HEK293 (cell line): ENCODE measurements around the gene GATA3.

Source experiments
- CTCF ChIA-PET: fragments of 350-600 bp; formaldehyde crosslinking; extraction: SDS; loops from one replicate; lab custom pipeline; 2021; ENCODE audit warnings: antibody characterized with exemption; lab: Yijun Ruan, JAX
- POLR2A ChIA-PET: fragments of 300-600 bp; formaldehyde crosslinking; extraction: SDS; loops from one replicate; lab custom pipeline; 2020; ENCODE audit warnings: antibody characterized with exemption, inconsistent platforms; lab: Yijun Ruan, JAX
- H3K27ac ChIP-seq: fragments of 200-500 bp; sonication (Bioruptor generic); 2 replicates; pipeline ENCODE4 v1.5.1; 2014; ENCODE audit warnings: low read depth, low read length, control low read depth, inconsistent platforms; ENCODE audit errors: extremely low read depth
- H3K36me3 ChIP-seq, 2 experiments: fragments of 200-500 bp in 1 of 2; sonication (Bioruptor generic) in 1 of 2; 1 replicate in 1 of 2; 2 replicates in 1 of 2; pipeline ENCODE4 v1.5.1; 2014 to 2017; ENCODE audit warnings: inconsistent platforms in 2 of 2, low read length in 2 of 2; ENCODE audit not compliant: control insufficient read depth in 2 of 2, insufficient read depth in 1 of 2
- H3K4me1 ChIP-seq: fragments of 200-500 bp; sonication (Bioruptor generic); 2 replicates; pipeline ENCODE4 v1.5.1; 2014; ENCODE audit warnings: mild to moderate bottlenecking, low read length, inconsistent platforms; ENCODE audit not compliant: control insufficient read depth, insufficient read depth
- H3K4me3 ChIP-seq: 2 replicates; pipeline ENCODE4 v1.5.1; 2011; ENCODE audit warnings: low read depth, mild to moderate bottlenecking, control low read depth, low read length, moderate library complexity
- H3K9me3 ChIP-seq: fragments of 200-500 bp; sonication (Bioruptor generic); 2 replicates; pipeline ENCODE4 v1.5.1; 2014; ENCODE audit warnings: low read depth, low read length, inconsistent platforms; ENCODE audit not compliant: control insufficient read depth, insufficient read depth
- AEBP2 ChIP-seq: fragments of 450-650 bp; formaldehyde crosslinking; IDR thresholded peaks from 2 replicates; pipeline ENCODE4 v1.5.1; 2016; ENCODE audit warnings: missing biosample characterization, missing genetic modification characterization, borderline replicate concordance
- HOXA7 ChIP-seq: sonication (generic); formaldehyde crosslinking; IDR thresholded peaks from 2 replicates; pipeline ENCODE4 v1.8.1; 2022; ENCODE audit warnings: missing genetic modification reagents, borderline replicate concordance
- PRDM1 ChIP-seq: fragments of 450-650 bp; formaldehyde crosslinking; IDR thresholded peaks from 2 replicates; pipeline ENCODE4; 2016; ENCODE audit warnings: missing biosample characterization, missing genetic modification characterization
- SP7 ChIP-seq: fragments of 450-650 bp; formaldehyde crosslinking; IDR thresholded peaks from 2 replicates; pipeline ENCODE4 v1.5.1; 2016; ENCODE audit warnings: missing biosample characterization, missing genetic modification characterization
- YY2 ChIP-seq: fragments of 450-650 bp; formaldehyde crosslinking; IDR thresholded peaks from 2 replicates; pipeline ENCODE4 v1.5.1; 2016; ENCODE audit warnings: missing biosample characterization, missing genetic modification characterization
- ZIC2 ChIP-seq: fragments of 450-650 bp; formaldehyde crosslinking; IDR thresholded peaks from 2 replicates; pipeline ENCODE4 v1.5.1; 2016; ENCODE audit warnings: missing biosample characterization, missing genetic modification characterization
- ZNF133 ChIP-seq: fragments of 450-650 bp; formaldehyde crosslinking; IDR thresholded peaks from 2 replicates; pipeline ENCODE4 v1.5.1; 2016; ENCODE audit warnings: missing biosample characterization, missing genetic modification characterization
- ZNF155 ChIP-seq: fragments of 450-650 bp; formaldehyde crosslinking; IDR thresholded peaks from 2 replicates; pipeline ENCODE4 v1.5.1; 2016; ENCODE audit warnings: missing biosample characterization, missing genetic modification characterization
- ZNF157 ChIP-seq: fragments of 450-650 bp; formaldehyde crosslinking; IDR thresholded peaks from 2 replicates; pipeline ENCODE4 v1.5.1; 2016; ENCODE audit warnings: missing biosample characterization, missing genetic modification characterization
- ZNF214 ChIP-seq: fragments of 450-650 bp; formaldehyde crosslinking; IDR thresholded peaks from 2 replicates; pipeline ENCODE4 v1.5.1; 2017; ENCODE audit warnings: missing biosample characterization, mild to moderate bottlenecking, missing genetic modification characterization, borderline replicate concordance
- ZNF239 ChIP-seq: fragments of 450-650 bp; formaldehyde crosslinking; IDR thresholded peaks from 2 replicates; pipeline ENCODE4 v1.5.1; 2016; ENCODE audit warnings: missing biosample characterization, missing genetic modification characterization
- ZNF433 ChIP-seq: fragments of 450-650 bp; formaldehyde crosslinking; IDR thresholded peaks from 2 replicates; pipeline ENCODE4 v1.5.1; 2016; ENCODE audit warnings: missing biosample characterization, missing genetic modification characterization, low read depth
- ZNF48 ChIP-seq: fragments of 450-650 bp; formaldehyde crosslinking; IDR thresholded peaks from 2 replicates; pipeline ENCODE4 v1.5.1; 2016; ENCODE audit warnings: missing biosample characterization, missing genetic modification characterization
- ZNF529 ChIP-seq: fragments of 450-650 bp; formaldehyde crosslinking; IDR thresholded peaks from 2 replicates; pipeline ENCODE4 v1.5.1; 2017; ENCODE audit warnings: missing genetic modification characterization, missing biosample characterization; ENCODE audit not compliant: insufficient replicate concordance
- ZNF548 ChIP-seq: fragments of 450-650 bp; formaldehyde crosslinking; IDR thresholded peaks from 2 replicates; pipeline ENCODE4 v1.5.1; 2016; ENCODE audit warnings: missing biosample characterization, missing genetic modification characterization
- ZNF555 ChIP-seq: fragments of 450-650 bp; formaldehyde crosslinking; conservative IDR thresholded peaks from 2 replicates; pipeline ENCODE4 v1.5.1; 2017; ENCODE audit warnings: missing biosample characterization, mild to moderate bottlenecking, missing genetic modification characterization, inconsistent platforms
- ZNF571 ChIP-seq: fragments of 450-650 bp; formaldehyde crosslinking; IDR thresholded peaks from 2 replicates; pipeline ENCODE4 v1.5.0; 2017; ENCODE audit warnings: missing biosample characterization, missing genetic modification characterization
- ZNF623 ChIP-seq: fragments of 450-650 bp; formaldehyde crosslinking; IDR thresholded peaks from 2 replicates; pipeline ENCODE4 v1.5.1; 2016; ENCODE audit warnings: missing biosample characterization, missing genetic modification characterization
- ZNF626 ChIP-seq: fragments of 450-650 bp; sonication (Bioruptor Pico); formaldehyde crosslinking; IDR thresholded peaks from 2 replicates; pipeline ENCODE4 v1.5.1; 2018; ENCODE audit warnings: missing biosample characterization, missing genetic modification characterization, inconsistent platforms
- ZNF677 ChIP-seq: fragments of 450-650 bp; IDR thresholded peaks from 2 replicates; pipeline ENCODE4 v1.5.0; 2018; ENCODE audit warnings: missing biosample characterization, mild to moderate bottlenecking, missing genetic modification characterization, moderate library complexity
- ZNF791 ChIP-seq: fragments of 450-650 bp; formaldehyde crosslinking; IDR thresholded peaks from 2 replicates; pipeline ENCODE4 v1.5.1; 2016; ENCODE audit warnings: missing biosample characterization, missing genetic modification characterization
- ZNF792 ChIP-seq: fragments of 450-650 bp; formaldehyde crosslinking; IDR thresholded peaks from 2 replicates; pipeline ENCODE4 v1.5.1; 2016; ENCODE audit warnings: missing biosample characterization, missing genetic modification characterization
- ZSCAN23 ChIP-seq: fragments of 450-650 bp; formaldehyde crosslinking; IDR thresholded peaks from 2 replicates; pipeline ENCODE4 v1.5.1; 2016; ENCODE audit warnings: missing biosample characterization, missing genetic modification characterization
- TF ChIP-seq, protein P1 (sequence below): fragments of 450-650 bp; formaldehyde crosslinking; IDR thresholded peaks from 2 replicates; pipeline ENCODE4 v1.5.1; 2016; ENCODE audit warnings: missing biosample characterization, missing genetic modification characterization
- TF ChIP-seq, protein P2 (sequence below): fragments of 450-650 bp; formaldehyde crosslinking; conservative IDR thresholded peaks from 2 replicates; pipeline ENCODE4 v1.5.1; 2016; ENCODE audit warnings: low read depth, missing biosample characterization, missing genetic modification characterization

Gene GATA3

DNA sequence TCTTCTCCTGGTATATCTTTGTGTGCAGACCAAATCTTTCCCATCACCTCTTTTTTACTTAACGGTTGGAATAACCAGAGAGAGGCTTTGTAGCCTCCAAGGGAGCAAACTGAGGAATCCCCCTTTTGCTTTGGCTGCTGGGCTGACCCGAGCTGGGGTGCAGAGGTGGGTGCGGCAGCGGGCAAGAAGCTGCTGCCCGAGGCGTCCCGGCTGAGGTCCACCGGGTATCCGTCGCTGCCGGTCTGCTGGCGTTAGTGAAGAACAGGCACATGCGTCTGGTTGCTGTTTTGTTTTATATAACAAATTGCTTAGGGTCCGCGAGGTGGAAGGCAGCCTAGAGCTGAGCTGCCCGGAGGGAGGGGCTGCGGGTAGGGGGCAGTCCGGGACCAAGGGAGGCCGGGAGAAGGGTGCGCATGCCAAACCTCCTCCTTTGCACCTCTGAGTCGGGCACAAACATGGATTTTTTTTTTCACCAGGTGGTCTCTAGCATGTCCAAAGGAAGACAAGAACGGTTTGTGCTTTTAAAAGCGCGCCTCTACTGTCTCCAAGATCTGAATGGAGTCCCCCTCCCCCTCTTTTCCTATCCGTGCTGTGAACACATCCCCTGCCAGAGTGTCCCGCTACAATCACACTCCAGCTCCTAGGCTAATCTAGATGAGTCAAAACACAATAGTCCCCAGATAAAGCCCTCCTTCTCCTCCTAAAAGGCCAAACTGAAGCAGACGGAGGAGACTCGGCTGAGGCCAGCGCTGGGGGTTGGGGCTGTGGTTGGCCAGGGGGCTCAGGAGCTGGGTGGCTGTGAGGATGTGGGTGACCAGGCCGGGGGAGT is 6.8 kb upstream of the GATA3 start:
- H3K4me1 ChIP-seq: no peaks in the 10 kb centered on the region
- no peak overlapping the region; the same call in 1 of the 2 replicates for H3K27ac ChIP-seq
- H3K4me3 ChIP-seq: no peak overlapping the region
- CTCF ChIA-PET: no interaction called here
- H3K36me3 ChIP-seq: no peaks in the 10 kb centered on the region
- no peak for TF ChIP-seq ZNF626 (tag by site-specific recombination)
- TF ChIP-seq ZSCAN23 (tag by site-specific recombination): no peak
- no peak for TF ChIP-seq ZNF157
- TF ChIP-seq ZNF239 (tag by site-specific recombination): no peak
- TF ChIP-seq ZNF548 (tag by site-specific recombination): no peak
- TF ChIP-seq PRDM1 (tag by site-specific recombination): no peak
- POLR2A ChIA-PET: no interaction called here
- H3K9me3 ChIP-seq: no peaks in the 10 kb centered on the region

- H3K9me3 ChIP-seq: no peaks in the 10 kb centered on the region
- POLR2A ChIA-PET: interaction anchor here (1.5 kb wide), 1 partner anchor 176 kb away, joined by 3 read pairs; no protein-coding TSS in a partner anchor
- CTCF ChIA-PET: interaction anchor here (1.2 kb wide), 1 partner anchor 177 kb away, joined by 3 read pairs; no protein-coding TSS in a partner anchor
- no peak overlapping the region for H3K4me3 ChIP-seq
- TF ChIP-seq ZNF48 (tag by site-specific recombination) (no peak), ZNF555 (tag by site-specific recombination) (no peak), ZNF433 (tag by site-specific recombination) (no peak), ZNF677 (tag by site-specific recombination) (no peak), ZNF623 (tag by site-specific recombination) (no peak), ZNF571 (no peak), ZNF214 (tag by site-specific recombination) (no peak), ZNF133 (tag by site-specific recombination) (no peak), ZIC2 (no peak), YY2 (no peak), ZNF529 (no peak), HOXA7 (no peak), SP7 (tag by site-specific recombination) (no peak), ZNF792 (tag by site-specific recombination) (no peak), ZNF155 (tag by site-specific recombination) (no peak), ZNF791 (no peak), AEBP2 (tag by site-specific recombination) (no peak), ZNF626 (tag by site-specific recombination) (no peak)
- TF ChIP-seq, protein P1, sequence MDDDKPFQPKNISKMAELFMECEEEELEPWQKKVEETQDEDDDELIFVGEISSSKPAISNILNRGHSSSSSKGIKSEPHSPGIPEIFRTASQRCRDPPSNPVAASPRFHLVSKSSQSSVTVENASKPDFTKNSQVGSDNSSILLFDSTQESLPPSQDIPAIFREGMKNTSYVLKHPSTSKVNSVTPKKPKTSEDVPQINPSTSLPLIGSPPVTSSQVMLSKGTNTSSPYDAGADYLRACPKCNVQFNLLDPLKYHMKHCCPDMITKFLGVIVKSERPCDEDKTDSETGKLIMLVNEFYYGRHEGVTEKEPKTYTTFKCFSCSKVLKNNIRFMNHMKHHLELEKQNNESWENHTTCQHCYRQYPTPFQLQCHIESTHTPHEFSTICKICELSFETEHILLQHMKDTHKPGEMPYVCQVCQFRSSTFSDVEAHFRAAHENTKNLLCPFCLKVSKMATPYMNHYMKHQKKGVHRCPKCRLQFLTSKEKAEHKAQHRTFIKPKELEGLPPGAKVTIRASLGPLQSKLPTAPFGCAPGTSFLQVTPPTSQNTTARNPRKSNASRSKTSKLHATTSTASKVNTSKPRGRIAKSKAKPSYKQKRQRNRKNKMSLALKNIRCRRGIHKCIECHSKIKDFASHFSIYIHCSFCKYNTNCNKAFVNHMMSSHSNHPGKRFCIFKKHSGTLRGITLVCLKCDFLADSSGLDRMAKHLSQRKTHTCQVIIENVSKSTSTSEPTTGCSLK: no peak
- TF ChIP-seq, protein P2, sequence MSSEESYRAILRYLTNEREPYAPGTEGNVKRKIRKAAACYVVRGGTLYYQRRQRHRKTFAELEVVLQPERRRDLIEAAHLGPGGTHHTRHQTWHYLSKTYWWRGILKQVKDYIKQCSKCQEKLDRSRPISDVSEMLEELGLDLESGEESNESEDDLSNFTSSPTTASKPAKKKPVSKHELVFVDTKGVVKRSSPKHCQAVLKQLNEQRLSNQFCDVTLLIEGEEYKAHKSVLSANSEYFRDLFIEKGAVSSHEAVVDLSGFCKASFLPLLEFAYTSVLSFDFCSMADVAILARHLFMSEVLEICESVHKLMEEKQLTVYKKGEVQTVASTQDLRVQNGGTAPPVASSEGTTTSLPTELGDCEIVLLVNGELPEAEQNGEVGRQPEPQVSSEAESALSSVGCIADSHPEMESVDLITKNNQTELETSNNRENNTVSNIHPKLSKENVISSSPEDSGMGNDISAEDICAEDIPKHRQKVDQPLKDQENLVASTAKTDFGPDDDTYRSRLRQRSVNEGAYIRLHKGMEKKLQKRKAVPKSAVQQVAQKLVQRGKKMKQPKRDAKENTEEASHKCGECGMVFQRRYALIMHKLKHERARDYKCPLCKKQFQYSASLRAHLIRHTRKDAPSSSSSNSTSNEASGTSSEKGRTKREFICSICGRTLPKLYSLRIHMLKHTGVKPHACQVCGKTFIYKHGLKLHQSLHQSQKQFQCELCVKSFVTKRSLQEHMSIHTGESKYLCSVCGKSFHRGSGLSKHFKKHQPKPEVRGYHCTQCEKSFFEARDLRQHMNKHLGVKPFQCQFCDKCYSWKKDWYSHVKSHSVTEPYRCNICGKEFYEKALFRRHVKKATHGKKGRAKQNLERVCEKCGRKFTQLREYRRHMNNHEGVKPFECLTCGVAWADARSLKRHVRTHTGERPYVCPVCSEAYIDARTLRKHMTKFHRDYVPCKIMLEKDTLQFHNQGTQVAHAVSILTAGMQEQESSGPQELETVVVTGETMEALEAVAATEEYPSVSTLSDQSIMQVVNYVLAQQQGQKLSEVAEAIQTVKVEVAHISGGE (tag by site-specific recombination): no peak
- no peaks in the 10 kb centered on the region for H3K36me3 ChIP-seq
- H3K4me1 ChIP-seq: no peaks in the 10 kb centered on the region; the same call in 1 of the 2 replicates
- H3K27ac ChIP-seq: no peak overlapping the region; the same call in 1 of the 2 replicates
Observed at GRCh38 chr10:8048281-8049008, 6.0 kb upstream of the GATA3 start.
